Myocyte (in vitro differentiated cells): ENCODE measurements around the gene FAM120A. TPM values are rescaled to one million over a fixed set of nuclear protein-coding genes. Genes with fewer than 3 reads are reported as not detected.

ENCODE experiments used
- DNase-seq: peaks from one replicate; pipeline ENCODE4 v3.0.0-alpha.2; 2012; ENCODE audit warnings: low read depth
- total RNA-seq: library from RNA; depleted of rRNA; stranded (reverse); fragments of >200 nt; gene quantifications from 2 replicates; pipeline ENCODE4 v1.2.3, GENCODE V29; 2014

FAM120A gene
- total RNA-seq, 1 donor from 2014 or later: 93.3 TPM

DNA sequence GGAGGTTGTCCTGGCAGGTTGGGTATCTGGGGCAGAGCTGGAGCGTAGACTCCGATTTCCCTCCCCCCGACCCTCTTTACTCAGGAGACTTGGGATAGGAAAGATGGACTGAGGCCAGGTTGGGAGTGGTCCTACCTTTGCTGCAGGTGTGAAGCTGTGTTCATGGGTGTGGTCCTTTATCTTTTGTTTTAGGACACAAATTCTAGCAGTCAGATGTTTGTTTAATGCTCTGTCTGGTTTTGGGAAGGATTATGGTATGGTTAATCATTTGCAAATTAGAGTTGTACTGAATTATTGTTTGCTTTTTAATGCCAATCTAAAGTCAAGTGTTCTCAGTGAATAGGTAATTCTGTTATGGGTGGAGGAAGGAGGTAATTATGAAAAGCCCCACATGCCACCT lies 16.0 kb downstream of the FAM120A start:
- no peak for DNase-seq

- DNase-seq: no peak
Measured at GRCh38 chr9:93468763-93469456, 17.4 kb downstream of the FAM120A start.

- no peak for DNase-seq
Measured at GRCh38 chr9:93470391-93470790, 18.9 kb downstream of the FAM120A start.

DNA sequence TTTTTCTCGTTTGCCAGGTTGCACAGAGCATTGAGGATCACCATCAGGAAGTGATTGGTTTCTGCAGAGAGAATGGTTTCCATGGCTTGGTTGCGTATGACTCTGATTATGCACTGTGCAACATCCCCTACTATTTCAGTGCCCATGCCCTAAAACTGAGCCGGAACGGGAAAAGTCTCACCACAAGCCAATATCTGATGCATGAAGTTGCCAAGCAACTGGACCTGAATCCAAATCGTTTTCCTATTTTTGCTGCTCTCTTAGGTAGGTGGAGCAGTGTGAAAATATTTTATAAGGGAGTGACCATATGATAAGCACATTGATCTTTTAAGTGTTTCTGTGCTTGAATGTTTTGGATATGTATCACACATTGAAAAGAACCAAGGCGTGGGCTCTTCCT lies 19.6 kb downstream of the FAM120A start:
- DNase-seq: no peak

- no peak for DNase-seq
Measured at GRCh38 chr9:93473411-93473810, 21.9 kb downstream of the FAM120A start.

GRCh38 chr9:93475108-93475507 lies 23.6 kb downstream of the FAM120A start:
- DNase-seq: no peak

DNA sequence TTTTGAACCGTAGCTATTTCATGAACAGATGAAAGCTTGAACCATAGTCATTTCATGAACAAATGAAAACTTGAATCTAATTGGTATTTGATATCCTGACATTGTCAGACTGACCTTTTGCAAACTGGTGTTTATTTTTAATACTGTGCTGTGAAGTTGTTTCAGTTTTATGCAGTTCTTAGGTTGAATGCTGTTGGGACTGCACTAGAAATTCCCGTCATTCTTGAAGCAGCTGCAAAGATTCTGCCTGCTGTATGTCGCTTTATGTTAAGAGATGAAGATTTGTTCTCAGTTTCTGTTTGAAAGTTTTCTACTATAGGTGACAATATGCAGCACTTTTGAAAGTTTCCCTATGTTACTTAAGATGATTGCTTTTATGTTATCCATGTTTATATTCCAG lies 24.4 kb downstream of the FAM120A start:
- no peak for DNase-seq

DNA sequence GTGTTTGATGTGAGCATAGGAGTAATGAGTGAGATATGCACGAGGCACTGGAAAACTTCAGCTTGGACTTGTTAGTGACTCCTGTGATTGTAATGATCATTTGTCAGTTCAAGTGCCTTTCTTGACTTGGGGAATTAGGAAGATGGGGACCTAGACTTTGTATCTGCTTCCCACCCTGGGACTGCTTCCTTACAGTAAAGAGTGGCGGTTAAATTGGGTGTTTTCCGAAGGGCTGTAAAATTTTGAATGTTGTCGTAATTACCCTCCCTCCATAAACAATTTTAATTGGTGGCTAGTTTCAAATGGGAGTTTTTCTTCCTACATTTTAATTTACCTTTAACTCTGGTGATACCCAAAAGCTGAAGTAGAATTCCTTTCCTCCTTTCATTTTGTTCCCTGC lies 25.4 kb downstream of the FAM120A start:
- DNase-seq: no peak

GRCh38 chr9:93477397-93477796 lies 25.9 kb downstream of the FAM120A start:
- no peak for DNase-seq

GRCh38 chr9:93479726-93480125 lies 28.2 kb downstream of the FAM120A start:
- peak; percentile 66 for DNase-seq

DNA sequence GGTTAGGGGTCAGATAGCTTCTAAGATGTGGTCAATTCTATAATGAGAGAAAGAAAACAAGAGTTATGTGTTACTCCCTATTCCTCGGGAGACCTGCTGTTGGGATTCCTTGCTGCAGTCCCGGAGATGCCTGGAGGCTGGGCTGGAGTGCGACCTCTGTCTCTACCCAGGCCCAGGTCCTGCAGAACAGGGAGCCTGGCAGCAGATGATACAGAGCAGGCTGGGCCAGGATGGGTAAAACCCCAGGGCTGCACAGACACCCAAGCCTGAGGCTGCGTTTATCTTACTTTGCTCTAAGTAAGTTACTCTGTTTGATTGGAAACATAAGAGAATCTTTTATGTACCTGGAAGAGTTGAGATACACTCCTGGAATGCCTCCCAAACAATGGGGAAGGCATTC lies 28.8 kb downstream of the FAM120A start:
- DNase-seq: no peak

DNA sequence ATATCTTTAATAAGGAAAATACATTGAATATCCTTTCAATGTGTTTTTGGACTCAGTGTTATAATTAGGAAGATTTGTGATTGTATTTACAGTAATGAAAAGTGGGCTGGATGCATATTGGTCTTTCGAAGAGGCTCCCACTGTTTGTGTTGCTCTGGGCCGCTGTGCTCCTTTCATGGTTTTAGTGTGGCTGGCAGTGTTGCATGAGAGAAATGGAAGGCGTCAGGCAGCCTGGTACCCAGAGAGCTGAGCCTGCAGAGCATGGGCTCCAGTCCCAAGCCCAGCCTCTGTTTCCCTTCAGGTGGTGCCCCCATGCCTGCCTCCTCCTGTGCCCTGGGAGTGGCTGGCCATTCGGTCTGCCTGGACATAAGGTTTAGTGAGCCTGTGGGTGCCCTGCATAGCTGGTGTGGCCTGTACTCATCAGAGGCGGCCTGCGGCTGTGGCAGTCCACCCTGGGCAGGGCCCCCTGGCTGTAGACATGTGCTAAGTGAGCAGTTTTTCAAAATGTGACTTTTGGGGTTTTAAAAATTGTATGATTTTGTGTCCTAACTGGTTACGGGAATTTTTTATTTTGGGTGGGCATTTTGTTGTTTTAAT lies 29.3 kb downstream of the FAM120A start:
- DNase-seq: no peak

DNA sequence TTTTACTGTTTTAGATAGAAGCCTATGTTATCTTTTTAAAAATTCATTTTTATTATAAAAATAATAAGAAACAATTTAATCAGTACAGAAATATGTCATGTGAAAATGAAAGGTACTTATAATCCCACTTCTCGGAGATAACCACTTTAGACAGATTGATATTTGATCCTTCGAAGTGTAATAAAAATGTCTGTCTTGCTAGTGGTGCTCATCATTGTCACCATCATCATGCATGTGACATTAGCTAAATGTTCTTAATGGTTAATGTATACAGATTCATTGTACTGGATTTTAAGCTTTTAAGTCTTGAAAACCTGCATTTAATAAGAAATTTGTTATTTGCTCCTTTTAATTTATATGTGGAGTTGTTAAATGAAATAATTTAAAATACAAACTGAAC lies 32.0 kb downstream of the FAM120A start:
- DNase-seq: no peak

GRCh38 chr9:93486268-93486667 lies 34.8 kb downstream of the FAM120A start:
- no peak for DNase-seq

- DNase-seq: no peak
Measured at GRCh38 chr9:93488244-93488643, 36.8 kb downstream of the FAM120A start.

DNA sequence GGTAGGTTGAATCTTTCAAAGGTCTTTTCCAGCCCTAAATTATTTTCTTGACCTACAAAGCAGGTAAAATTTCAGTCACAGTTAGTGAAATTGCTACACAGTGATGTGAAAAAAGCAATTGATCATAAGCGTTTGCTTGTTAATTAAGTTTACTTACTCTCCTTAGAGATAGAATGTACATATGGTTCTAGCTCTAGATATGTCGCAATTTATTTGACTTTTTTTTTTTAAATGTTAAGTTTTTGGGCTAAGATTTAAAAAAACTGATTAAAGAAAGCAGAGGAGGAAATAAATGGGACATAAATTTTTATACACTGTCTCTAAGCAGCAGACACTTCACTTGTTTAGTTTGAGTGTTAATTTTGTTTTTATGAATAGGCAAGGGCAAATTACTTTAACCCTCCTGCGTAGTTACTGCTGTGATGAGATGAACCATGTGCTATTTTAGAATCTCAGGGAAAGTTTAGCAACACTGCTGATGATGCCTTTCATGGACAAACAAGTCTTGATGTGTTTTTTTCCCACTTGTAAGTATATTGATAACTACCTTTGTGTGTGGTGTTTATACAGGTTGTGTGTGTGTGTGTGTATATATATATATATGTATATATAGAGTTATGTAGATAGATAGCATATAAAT lies 40.2 kb downstream of the FAM120A start:
- DNase-seq: no peak

- no peak for DNase-seq
Measured at GRCh38 chr9:93492327-93492726, 40.8 kb downstream of the FAM120A start.

- no peak for DNase-seq
Measured at GRCh38 chr9:93493949-93494348, 42.5 kb downstream of the FAM120A start.

DNA sequence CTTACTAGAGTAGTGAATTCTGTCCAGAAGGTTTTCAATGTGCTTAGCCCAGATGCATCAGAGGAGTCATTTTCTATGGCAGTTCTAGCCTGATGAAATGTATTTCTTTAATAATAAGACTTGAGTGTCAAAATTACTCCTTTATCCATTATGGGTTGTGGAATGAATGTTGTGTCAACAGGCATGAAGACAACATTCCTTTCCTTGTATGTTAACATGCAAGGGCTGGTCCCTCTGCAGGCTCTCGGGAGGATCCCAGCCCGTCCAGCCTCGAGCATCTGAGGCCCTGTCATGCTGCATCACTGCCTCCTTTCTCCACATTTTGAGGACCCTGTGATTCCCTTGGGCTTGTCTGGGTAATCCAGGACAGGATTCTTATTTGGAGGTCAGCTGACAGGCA lies 44.8 kb downstream of the FAM120A start:
- DNase-seq: no peak

DNA sequence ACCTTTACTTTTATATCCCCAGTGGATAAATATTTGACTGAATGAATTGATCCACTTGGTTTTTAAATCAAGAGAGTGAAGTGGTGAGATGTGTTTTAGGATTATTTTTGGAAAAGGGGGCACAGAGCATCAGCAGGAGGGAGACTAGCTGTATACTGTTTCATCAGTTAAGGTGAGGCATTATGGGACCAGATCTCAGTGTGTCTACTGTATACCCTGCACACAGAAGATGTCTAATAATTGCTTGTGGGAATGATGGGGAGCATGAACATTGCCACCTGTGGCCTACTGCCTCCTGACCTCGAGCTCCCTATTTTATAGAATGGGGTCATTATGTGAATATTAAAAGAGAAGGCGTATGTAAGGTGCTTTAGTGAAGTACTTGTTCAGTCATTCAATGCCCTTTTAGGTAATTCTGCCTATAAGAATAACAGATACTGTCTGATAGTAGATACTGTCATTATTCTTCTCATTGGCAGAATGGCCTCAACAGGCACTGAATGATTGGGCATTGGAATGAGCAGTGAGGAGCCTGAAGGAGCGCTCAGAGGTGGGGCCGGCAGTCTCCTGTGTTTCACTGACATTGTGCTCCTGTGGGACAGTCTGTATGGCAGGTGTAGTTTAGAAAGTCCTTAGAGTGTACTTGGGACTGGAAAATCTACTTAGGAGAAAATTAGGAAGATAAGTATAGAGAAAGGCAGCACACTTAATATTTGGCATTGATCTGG lies 49.2 kb downstream of the FAM120A start:
- no peak for DNase-seq

DNA sequence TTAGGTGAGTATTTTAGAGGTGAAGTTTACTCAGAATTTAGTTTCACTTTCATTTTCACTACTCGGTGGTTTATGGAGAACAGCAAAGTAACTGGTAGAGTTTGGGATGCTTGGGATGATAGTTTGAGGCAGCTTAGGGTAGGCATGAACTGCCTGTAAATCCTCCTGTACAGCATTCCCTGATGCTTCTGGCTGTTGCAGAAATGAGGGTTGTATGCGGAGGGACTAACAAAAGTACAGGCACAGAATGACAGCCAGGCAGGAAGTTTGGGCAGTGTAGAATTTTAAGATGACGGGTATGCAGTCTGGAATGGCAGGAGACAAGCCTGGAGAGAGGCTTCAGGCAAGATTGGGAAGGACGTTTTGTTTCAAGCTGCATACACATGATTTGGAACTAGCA lies 49.9 kb downstream of the FAM120A start:
- DNase-seq: peak; percentile 34

DNA sequence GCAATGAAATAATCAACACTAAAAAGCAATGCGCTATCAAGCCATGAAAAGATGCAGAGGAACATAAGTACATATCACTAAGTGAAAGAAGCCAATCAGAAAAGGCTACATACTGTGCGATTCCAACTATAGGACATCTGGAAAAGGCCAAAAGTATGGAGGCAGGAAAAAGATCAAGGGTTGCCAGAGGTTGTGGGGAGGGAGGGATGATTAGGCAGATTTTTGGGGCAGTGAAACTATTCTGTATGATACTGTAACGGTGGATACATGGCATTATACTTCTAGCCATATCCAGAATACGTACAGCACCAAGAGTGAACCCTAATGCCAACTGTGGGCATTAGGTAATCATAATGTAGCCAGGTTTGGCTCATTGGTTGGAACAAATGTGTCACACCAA lies 51.9 kb downstream of the FAM120A start:
- no peak for DNase-seq
